ENCODE results near the gene MPST. TPM values are rescaled to one million over a fixed set of nuclear protein-coding genes. Genes with fewer than 3 reads are reported as not detected.

MPST gene
- total and polyA plus RNA-seq, 4 donors: 59.2 to 247 (median 71.7) TPM

GRCh38 chr22:37016134-37016910 is 3.2 kb upstream of the MPST start:
- DNase-seq: peak in 2 of 3 donors; percentile 14 to 46
- Histone ChIP-seq H3K9me3 (ENCODE audit: control insufficient read depth in 4 of 4, insufficient read depth in 3 of 4, low read length in 3 of 4) (no peaks in the 10 kb centered on the region), H3K4me1 (ENCODE audit: control insufficient read depth in 5 of 5, insufficient read depth in 5 of 5, low read length in 5 of 5) (peaks cover 0 to 33% (median 18%) of the 10 kb centered on the region in 5 donors), H3K27ac (ENCODE audit: low read depth in 1 of 2, low read length in 1 of 2) (no peak overlapping the region), H3K36me3 (ENCODE audit: control insufficient read depth in 4 of 4, insufficient read depth in 4 of 4, low read length in 4 of 4) (peaks cover 0 to 10% (median 0%) of the 10 kb centered on the region in 4 donors), H3K27me3 (ENCODE audit: control insufficient read depth in 3 of 3, insufficient read depth in 3 of 3, low read length in 2 of 3) (no peaks in the 10 kb centered on the region), H3K4me3 (no peak overlapping the region), H3K9ac (ENCODE audit: insufficient read depth in 1 of 2, low read length in 2 of 2) (no peak overlapping the region)
- no peak for TF ChIP-seq CTCF (IDR thresholded peaks at IDR 0.05; ENCODE audit: control extremely low read depth, extremely low read depth)
- 89 to 94% methylated on average over 14 of the region's 14 CpGs for WGBS, 2 donors
- no peak for ATAC-seq (ENCODE audit: insufficient read depth, low FRiP score)

GRCh38 chr22:37017356-37017755 is 2.2 kb upstream of the MPST start:
- WGBS, 2 donors: 87 to 92% methylated on average over 10 of the region's 10 CpGs
- H3K9me3 ChIP-seq (ENCODE audit: control insufficient read depth in 4 of 4, insufficient read depth in 3 of 4, low read length in 3 of 4): no peaks in the 10 kb centered on the region
- no peaks in the 10 kb centered on the region for H3K27me3 ChIP-seq (ENCODE audit: control insufficient read depth in 3 of 3, insufficient read depth in 3 of 3, low read length in 2 of 3)
- H3K4me1 ChIP-seq (ENCODE audit: control insufficient read depth in 5 of 5, insufficient read depth in 5 of 5, low read length in 5 of 5): peaks cover 0 to 35% (median 18%) of the 10 kb centered on the region in 5 donors
- no peak overlapping the region for H3K27ac ChIP-seq (ENCODE audit: low read depth in 1 of 2, low read length in 1 of 2)
- H3K9ac ChIP-seq (ENCODE audit: insufficient read depth in 1 of 2, low read length in 2 of 2): no peak overlapping the region
- ATAC-seq (ENCODE audit: insufficient read depth, low FRiP score) (no peak), DNase-seq (no peak)
- peaks cover 0 to 10% (median 0%) of the 10 kb centered on the region in 4 donors for H3K36me3 ChIP-seq (ENCODE audit: control insufficient read depth in 4 of 4, insufficient read depth in 4 of 4, low read length in 4 of 4)
- H3K4me3 ChIP-seq: no peak overlapping the region
- TF ChIP-seq CTCF (IDR thresholded peaks at IDR 0.05; ENCODE audit: control extremely low read depth, extremely low read depth): no peak

GRCh38 chr22:37018086-37018814 is 1.3 kb upstream of the MPST start:
- Histone ChIP-seq H3K4me1 (ENCODE audit: control insufficient read depth in 5 of 5, insufficient read depth in 5 of 5, low read length in 5 of 5) (peaks cover 0 to 35% (median 18%) of the 10 kb centered on the region in 5 donors), H3K4me3 (peak overlapping the region; percentile 80), H3K36me3 (ENCODE audit: control insufficient read depth in 4 of 4, insufficient read depth in 4 of 4, low read length in 4 of 4) (peaks cover 0 to 10% (median 0%) of the 10 kb centered on the region in 4 donors), H3K27me3 (ENCODE audit: control insufficient read depth in 3 of 3, insufficient read depth in 3 of 3, low read length in 2 of 3) (no peaks in the 10 kb centered on the region), H3K9me3 (ENCODE audit: control insufficient read depth in 4 of 4, insufficient read depth in 3 of 4, low read length in 3 of 4) (no peaks in the 10 kb centered on the region), H3K9ac (ENCODE audit: insufficient read depth in 1 of 2, low read length in 2 of 2) (no peak overlapping the region), H3K27ac (ENCODE audit: low read depth in 1 of 2, low read length in 1 of 2) (peak overlapping the region in 1 of 2 donors; percentile 15)
- ATAC-seq (ENCODE audit: insufficient read depth, low FRiP score): no peak
- no peak for TF ChIP-seq CTCF (IDR thresholded peaks at IDR 0.05; ENCODE audit: control extremely low read depth, extremely low read depth)
- 66 to 79% methylated on average over 45 of the region's 45 CpGs for WGBS, 2 donors
- no peak for DNase-seq
